SK-N-SH treated with all-trans-retinoic acid at 6 μM for 48 hours (cell line): ENCODE results near the gene RETREG1.

ENCODE experiments used
- ATAC-seq: fragments of 200-7000 bp; cut with Tn5 transposase; 3 replicates; pipeline ENCODE4 v1.9.1; 2020; ENCODE audit warnings: mild to moderate bottlenecking, moderate library complexity
- ARNTL ChIP-seq: fragments of 450-650 bp; formaldehyde crosslinking; IDR thresholded peaks from 2 replicates; pipeline ENCODE4 v1.5.0; 2020; ENCODE audit warnings: low read depth, mild to moderate bottlenecking, moderate library complexity, borderline replicate concordance
- CSDC2 ChIP-seq: fragments of 250-450 bp; sonication (Bioruptor Pico); IDR thresholded peaks from 2 replicates; pipeline ENCODE4 v1.5.0; 2020; ENCODE audit warnings: mild to moderate bottlenecking, moderate library complexity
- ESRRG ChIP-seq: fragments of 250-450 bp; sonication (Bioruptor Pico); IDR thresholded peaks from 2 replicates; pipeline ENCODE4 v1.6.1; 2021; ENCODE audit warnings: mild to moderate bottlenecking
- GLIS3 ChIP-seq: fragments of 250-450 bp; sonication (Bioruptor Pico); IDR thresholded peaks from 2 replicates; pipeline ENCODE4 v1.5.0; 2020; ENCODE audit warnings: mild to moderate bottlenecking, moderate library complexity
- ISL1 ChIP-seq: fragments of 250-450 bp; sonication (Bioruptor Pico); IDR thresholded peaks from 2 replicates; pipeline ENCODE4 v2.1.2; 2022; ENCODE audit warnings: mild to moderate bottlenecking, moderate library complexity
- PPARA ChIP-seq: fragments of 250-450 bp; sonication (Bioruptor Pico); IDR thresholded peaks from 2 replicates; pipeline ENCODE4 v1.5.0; 2020; ENCODE audit warnings: mild to moderate bottlenecking, borderline replicate concordance
- SNAI2 ChIP-seq: fragments of 250-450 bp; sonication (Bioruptor Pico); IDR thresholded peaks from 2 replicates; pipeline ENCODE4 v1.5.0; 2020; ENCODE audit warnings: mild to moderate bottlenecking, moderate library complexity
- TCF4 ChIP-seq: fragments of 250-450 bp; sonication (Bioruptor Pico); IDR thresholded peaks from 2 replicates; pipeline ENCODE4 v1.8.0; 2021; ENCODE audit warnings: mild to moderate bottlenecking, moderate library complexity, borderline replicate concordance
- TOX ChIP-seq: fragments of 250-450 bp; sonication (Bioruptor Pico); IDR thresholded peaks from 2 replicates; pipeline ENCODE4 v1.8.0; 2021; ENCODE audit warnings: mild to moderate bottlenecking, moderate library complexity, borderline replicate concordance
- ZFP30 ChIP-seq: fragments of 450-650 bp; formaldehyde crosslinking; IDR thresholded peaks from 2 replicates; pipeline ENCODE4 v1.5.0; 2022; ENCODE audit warnings: mild to moderate bottlenecking, moderate library complexity
- ZNF565 ChIP-seq: fragments of 450-650 bp; formaldehyde crosslinking; conservative IDR thresholded peaks from 2 replicates; pipeline ENCODE4 v1.5.0; 2020; ENCODE audit warnings: low read depth, mild to moderate bottlenecking, moderate library complexity
- ZNF70 ChIP-seq: fragments of 450-650 bp; formaldehyde crosslinking; IDR thresholded peaks from 2 replicates; pipeline ENCODE4 v1.5.0; 2020; ENCODE audit warnings: mild to moderate bottlenecking, moderate library complexity
- TF ChIP-seq, protein P1 (sequence below): fragments of 250-450 bp; sonication (Bioruptor Pico); IDR thresholded peaks from 2 replicates; pipeline ENCODE4 v1.5.1; 2020; ENCODE audit warnings: low read depth, mild to moderate bottlenecking, moderate library complexity
- TF ChIP-seq, protein P2 (sequence below): fragments of 250-450 bp; sonication (Bioruptor Pico); IDR thresholded peaks from 2 replicates; pipeline ENCODE4 v1.8.0; 2020; ENCODE audit warnings: mild to moderate bottlenecking, moderate library complexity, borderline replicate concordance
- TF ChIP-seq, protein P3 (sequence below): fragments of 250-450 bp; sonication (Bioruptor Pico); IDR thresholded peaks from 2 replicates; pipeline ENCODE4 v1.5.0; 2020; ENCODE audit warnings: mild to moderate bottlenecking, moderate library complexity
- TF ChIP-seq, protein P4 (sequence below): fragments of 250-450 bp; sonication (Bioruptor Pico); IDR thresholded peaks from 2 replicates; pipeline ENCODE4 v1.5.1; 2021; ENCODE audit warnings: mild to moderate bottlenecking, moderate library complexity

The RETREG1 gene

DNA sequence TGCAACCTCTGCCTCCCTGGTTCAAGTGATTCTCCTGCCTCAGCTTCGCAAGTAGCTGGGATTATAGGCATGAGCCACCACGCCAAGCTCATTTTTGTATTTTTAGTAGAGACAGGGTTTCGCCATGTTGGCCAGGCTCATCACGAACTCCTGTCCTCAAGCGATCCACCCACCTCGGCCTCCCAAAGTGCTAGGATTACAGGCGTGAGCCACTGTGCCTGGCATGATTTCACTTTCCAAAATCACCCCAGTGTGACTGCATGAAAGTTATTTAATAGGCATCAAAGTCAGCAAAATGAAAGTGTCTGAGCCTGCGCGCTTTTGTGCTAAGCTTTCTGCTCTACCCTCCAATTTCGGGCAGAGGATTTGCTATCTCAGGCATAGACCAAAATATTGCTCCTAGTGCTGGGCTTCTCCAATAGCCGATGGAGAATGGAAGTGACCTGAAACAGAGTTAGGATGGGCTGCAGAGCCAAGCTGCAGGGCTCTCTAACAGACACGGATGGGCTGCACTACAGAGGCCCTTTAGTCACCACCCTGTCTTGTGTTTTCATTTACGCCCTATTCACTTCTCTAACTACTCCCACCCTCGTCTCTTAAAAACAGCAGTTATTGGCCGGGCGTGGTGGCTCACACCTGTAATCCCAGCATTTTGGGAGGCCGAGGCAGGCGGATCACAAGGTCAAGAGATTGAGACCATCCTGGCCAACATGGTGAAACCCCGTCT lies 44.3 kb downstream of the RETREG1 start:
- TF ChIP-seq ZFP30 (CRISPR knock-in tag) = no peak
- TF ChIP-seq, protein P1, sequence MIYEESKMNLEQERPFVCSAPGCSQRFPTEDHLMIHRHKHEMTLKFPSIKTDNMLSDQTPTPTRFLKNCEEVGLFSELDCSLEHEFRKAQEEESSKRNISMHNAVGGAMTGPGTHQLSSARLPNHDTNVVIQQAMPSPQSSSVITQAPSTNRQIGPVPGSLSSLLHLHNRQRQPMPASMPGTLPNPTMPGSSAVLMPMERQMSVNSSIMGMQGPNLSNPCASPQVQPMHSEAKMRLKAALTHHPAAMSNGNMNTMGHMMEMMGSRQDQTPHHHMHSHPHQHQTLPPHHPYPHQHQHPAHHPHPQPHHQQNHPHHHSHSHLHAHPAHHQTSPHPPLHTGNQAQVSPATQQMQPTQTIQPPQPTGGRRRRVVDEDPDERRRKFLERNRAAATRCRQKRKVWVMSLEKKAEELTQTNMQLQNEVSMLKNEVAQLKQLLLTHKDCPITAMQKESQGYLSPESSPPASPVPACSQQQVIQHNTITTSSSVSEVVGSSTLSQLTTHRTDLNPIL (CRISPR knock-in tag) = no peak
- TF ChIP-seq, protein P2, sequence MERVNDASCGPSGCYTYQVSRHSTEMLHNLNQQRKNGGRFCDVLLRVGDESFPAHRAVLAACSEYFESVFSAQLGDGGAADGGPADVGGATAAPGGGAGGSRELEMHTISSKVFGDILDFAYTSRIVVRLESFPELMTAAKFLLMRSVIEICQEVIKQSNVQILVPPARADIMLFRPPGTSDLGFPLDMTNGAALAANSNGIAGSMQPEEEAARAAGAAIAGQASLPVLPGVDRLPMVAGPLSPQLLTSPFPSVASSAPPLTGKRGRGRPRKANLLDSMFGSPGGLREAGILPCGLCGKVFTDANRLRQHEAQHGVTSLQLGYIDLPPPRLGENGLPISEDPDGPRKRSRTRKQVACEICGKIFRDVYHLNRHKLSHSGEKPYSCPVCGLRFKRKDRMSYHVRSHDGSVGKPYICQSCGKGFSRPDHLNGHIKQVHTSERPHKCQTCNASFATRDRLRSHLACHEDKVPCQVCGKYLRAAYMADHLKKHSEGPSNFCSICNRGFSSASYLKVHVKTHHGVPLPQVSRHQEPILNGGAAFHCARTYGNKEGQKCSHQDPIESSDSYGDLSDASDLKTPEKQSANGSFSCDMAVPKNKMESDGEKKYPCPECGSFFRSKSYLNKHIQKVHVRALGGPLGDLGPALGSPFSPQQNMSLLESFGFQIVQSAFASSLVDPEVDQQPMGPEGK (CRISPR knock-in tag) = no peak
- TF ChIP-seq ZNF70 (CRISPR knock-in tag) = no peak
- no peak for ATAC-seq

DNA sequence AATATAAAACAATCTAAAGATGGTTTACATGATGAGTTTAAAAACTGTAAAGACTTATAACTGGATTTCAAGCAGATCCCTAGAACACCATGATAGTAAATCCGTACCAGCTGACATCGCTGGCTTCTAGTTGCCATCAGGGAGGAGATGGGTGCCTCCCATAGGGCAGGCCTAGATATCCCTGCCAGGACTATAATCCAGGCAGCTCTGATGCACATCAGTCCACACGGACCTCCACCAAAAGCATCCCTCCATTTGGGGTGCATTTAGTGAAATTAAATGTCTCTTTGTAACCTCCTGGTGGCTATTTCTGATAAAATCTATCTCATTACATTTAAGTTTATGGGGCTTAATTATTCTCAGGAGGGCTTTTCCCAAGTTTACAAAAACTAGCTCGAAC lies 45.8 kb downstream of the RETREG1 start:
- no peak for TF ChIP-seq ZNF70 (CRISPR knock-in tag)
- TF ChIP-seq, protein P1 (CRISPR knock-in tag) = no peak
- TF ChIP-seq, protein P2 (CRISPR knock-in tag) = no peak
- TF ChIP-seq, protein P3, sequence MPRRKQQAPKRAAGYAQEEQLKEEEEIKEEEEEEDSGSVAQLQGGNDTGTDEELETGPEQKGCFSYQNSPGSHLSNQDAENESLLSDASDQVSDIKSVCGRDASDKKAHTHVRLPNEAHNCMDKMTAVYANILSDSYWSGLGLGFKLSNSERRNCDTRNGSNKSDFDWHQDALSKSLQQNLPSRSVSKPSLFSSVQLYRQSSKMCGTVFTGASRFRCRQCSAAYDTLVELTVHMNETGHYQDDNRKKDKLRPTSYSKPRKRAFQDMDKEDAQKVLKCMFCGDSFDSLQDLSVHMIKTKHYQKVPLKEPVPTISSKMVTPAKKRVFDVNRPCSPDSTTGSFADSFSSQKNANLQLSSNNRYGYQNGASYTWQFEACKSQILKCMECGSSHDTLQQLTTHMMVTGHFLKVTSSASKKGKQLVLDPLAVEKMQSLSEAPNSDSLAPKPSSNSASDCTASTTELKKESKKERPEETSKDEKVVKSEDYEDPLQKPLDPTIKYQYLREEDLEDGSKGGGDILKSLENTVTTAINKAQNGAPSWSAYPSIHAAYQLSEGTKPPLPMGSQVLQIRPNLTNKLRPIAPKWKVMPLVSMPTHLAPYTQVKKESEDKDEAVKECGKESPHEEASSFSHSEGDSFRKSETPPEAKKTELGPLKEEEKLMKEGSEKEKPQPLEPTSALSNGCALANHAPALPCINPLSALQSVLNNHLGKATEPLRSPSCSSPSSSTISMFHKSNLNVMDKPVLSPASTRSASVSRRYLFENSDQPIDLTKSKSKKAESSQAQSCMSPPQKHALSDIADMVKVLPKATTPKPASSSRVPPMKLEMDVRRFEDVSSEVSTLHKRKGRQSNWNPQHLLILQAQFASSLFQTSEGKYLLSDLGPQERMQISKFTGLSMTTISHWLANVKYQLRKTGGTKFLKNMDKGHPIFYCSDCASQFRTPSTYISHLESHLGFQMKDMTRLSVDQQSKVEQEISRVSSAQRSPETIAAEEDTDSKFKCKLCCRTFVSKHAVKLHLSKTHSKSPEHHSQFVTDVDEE (CRISPR knock-in tag) = no peak
- TF ChIP-seq ZNF565 (CRISPR knock-in tag) = no peak
- no peak for TF ChIP-seq TOX (CRISPR knock-in tag)
- TF ChIP-seq ESRRG (CRISPR knock-in tag) = no peak
- ATAC-seq = no peak

DNA sequence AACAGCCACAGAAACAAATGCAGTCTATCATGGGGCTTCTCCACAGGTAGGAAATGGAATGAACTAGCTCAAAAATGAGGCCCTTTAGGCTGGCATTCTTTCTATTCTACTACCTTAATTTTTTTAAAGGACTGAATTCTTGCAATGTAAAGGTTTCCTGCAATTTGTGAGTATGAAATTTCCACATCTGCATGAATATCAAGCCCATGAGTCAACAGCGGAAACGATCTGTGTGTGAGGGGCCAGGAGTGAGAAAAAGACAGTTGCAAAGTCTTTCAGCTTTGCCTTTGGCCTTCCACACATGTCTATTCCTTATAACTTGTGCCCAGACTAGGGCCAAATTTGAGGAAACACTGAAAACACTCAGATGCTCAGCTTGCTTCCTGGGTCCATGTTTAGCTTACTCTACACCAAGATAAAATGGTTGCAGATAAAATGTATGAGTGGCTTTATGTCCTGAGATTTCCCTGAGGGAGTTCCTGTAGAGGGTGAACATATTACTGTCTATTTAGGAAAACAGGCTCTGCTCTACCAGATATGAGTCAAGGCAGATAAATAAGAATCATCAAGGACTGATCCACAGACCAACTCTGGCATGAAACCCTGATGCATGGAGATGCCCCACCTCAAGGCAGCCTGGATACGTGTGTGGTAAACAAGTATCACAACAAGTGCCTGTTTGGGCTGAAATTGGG lies 46.5 kb downstream of the RETREG1 start:
- no peak for ATAC-seq
- TF ChIP-seq, protein P4, sequence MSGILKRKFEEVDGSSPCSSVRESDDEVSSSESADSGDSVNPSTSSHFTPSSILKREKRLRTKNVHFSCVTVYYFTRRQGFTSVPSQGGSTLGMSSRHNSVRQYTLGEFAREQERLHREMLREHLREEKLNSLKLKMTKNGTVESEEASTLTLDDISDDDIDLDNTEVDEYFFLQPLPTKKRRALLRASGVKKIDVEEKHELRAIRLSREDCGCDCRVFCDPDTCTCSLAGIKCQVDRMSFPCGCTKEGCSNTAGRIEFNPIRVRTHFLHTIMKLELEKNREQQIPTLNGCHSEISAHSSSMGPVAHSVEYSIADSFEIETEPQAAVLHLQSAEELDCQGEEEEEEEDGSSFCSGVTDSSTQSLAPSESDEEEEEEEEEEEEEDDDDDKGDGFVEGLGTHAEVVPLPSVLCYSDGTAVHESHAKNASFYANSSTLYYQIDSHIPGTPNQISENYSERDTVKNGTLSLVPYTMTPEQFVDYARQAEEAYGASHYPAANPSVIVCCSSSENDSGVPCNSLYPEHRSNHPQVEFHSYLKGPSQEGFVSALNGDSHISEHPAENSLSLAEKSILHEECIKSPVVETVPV = no peak
- TF ChIP-seq, protein P3 (CRISPR knock-in tag) = no peak
- TF ChIP-seq GLIS3 (CRISPR knock-in tag) = no peak
- no peak for TF ChIP-seq ESRRG (CRISPR knock-in tag)
- TF ChIP-seq ZNF565 (CRISPR knock-in tag) = no peak
- no peak for TF ChIP-seq SNAI2
- no peak for TF ChIP-seq TCF4 (CRISPR knock-in tag)
- TF ChIP-seq, protein P2 (CRISPR knock-in tag) = no peak
- no peak for TF ChIP-seq PPARA (CRISPR knock-in tag)
- TF ChIP-seq ISL1 = no peak
- TF ChIP-seq CSDC2 (CRISPR knock-in tag) = no peak
- TF ChIP-seq ARNTL = no peak
